ENCODE data around the gene ZC3H7B.
"Not testable (repeated sequence)": the region's sequence is repeated elsewhere in the genome, so short reads cannot be mapped to it uniquely, and the experiment has no call there.

Gene ZC3H7B

GRCh38 chr22:41394012-41394356 lies 92.7 kb downstream of the ZC3H7B start:
- Histone ChIP-seq H3K4me3 (ENCODE audit: low read length) (no peak overlapping the region), H3K27me3 (ENCODE audit: insufficient read depth, low read length) (no peaks in the 10 kb centered on the region), H3K36me3 (ENCODE audit: insufficient read depth, low read length) (peaks cover 42% of the 10 kb centered on the region), H3K4me1 (ENCODE audit: insufficient read depth, low read length) (no peaks in the 10 kb centered on the region), H2AFZ (ENCODE audit: low read depth, low read length) (no peak overlapping the region), H3K9me3 (ENCODE audit: low read length) (no peaks in the 10 kb centered on the region)

GRCh38 chr22:41395531-41396240 lies 94.4 kb downstream of the ZC3H7B start:
- Histone ChIP-seq H3K36me3 (ENCODE audit: insufficient read depth, low read length) (peaks cover 36% of the 10 kb centered on the region), H3K4me1 (ENCODE audit: insufficient read depth, low read length) (no peaks in the 10 kb centered on the region), H3K4me3 (ENCODE audit: low read length) (no peak overlapping the region), H3K9me3 (ENCODE audit: low read length) (no peaks in the 10 kb centered on the region), H2AFZ (ENCODE audit: low read depth, low read length) (no peak overlapping the region), H3K27me3 (ENCODE audit: insufficient read depth, low read length) (no peaks in the 10 kb centered on the region)

GRCh38 chr22:41397143-41397811 lies 96.0 kb downstream of the ZC3H7B start:
- Histone ChIP-seq H3K27me3 (ENCODE audit: insufficient read depth, low read length) (no peaks in the 10 kb centered on the region), H3K4me3 (ENCODE audit: low read length) (no peak overlapping the region), H3K9me3 (ENCODE audit: low read length) (no peaks in the 10 kb centered on the region), H3K36me3 (ENCODE audit: insufficient read depth, low read length) (peaks cover 32% of the 10 kb centered on the region), H2AFZ (ENCODE audit: low read depth, low read length) (no peak overlapping the region), H3K4me1 (ENCODE audit: insufficient read depth, low read length) (no peaks in the 10 kb centered on the region)

- H3K4me1 ChIP-seq (ENCODE audit: insufficient read depth, low read length), result no peaks in the 10 kb centered on the region
- H3K27me3 ChIP-seq (ENCODE audit: insufficient read depth, low read length), result no peaks in the 10 kb centered on the region
- no peaks in the 10 kb centered on the region for H3K9me3 ChIP-seq (ENCODE audit: low read length)
- H3K4me3 ChIP-seq (ENCODE audit: low read length), result no peak overlapping the region
- H2AFZ ChIP-seq (ENCODE audit: low read depth, low read length), result no peak overlapping the region
- peaks cover 32% of the 10 kb centered on the region for H3K36me3 ChIP-seq (ENCODE audit: insufficient read depth, low read length)
Measured at GRCh38 chr22:41398921-41399320, 97.6 kb downstream of the ZC3H7B start.

GRCh38 chr22:41401781-41402648 lies 100.7 kb downstream of the ZC3H7B start:
- H2AFZ ChIP-seq (ENCODE audit: low read depth, low read length), result no peak overlapping the region

GRCh38 chr22:41402851-41403250 lies 101.5 kb downstream of the ZC3H7B start:
- H2AFZ ChIP-seq (ENCODE audit: low read depth, low read length); H3K27me3 ChIP-seq (ENCODE audit: insufficient read depth, low read length); H3K4me1 ChIP-seq (ENCODE audit: insufficient read depth, low read length); H3K9me3 ChIP-seq (ENCODE audit: low read length); H3K4me3 ChIP-seq (ENCODE audit: low read length); H3K36me3 ChIP-seq (ENCODE audit: insufficient read depth, low read length): not testable (repeated sequence)

More at GRCh38 chr22:41401781-41402648, 100.7 kb downstream of the ZC3H7B start:
- Histone ChIP-seq H3K4me1 (ENCODE audit: insufficient read depth, low read length) (no peaks in the 10 kb centered on the region), H3K36me3 (ENCODE audit: insufficient read depth, low read length) (peaks cover 6% of the 10 kb centered on the region), H3K27me3 (ENCODE audit: insufficient read depth, low read length) (no peaks in the 10 kb centered on the region), H3K9me3 (ENCODE audit: low read length) (no peaks in the 10 kb centered on the region), H3K4me3 (ENCODE audit: low read length) (no peak overlapping the region)

- Histone ChIP-seq H3K4me3 (ENCODE audit: low read length) (no peak overlapping the region), H3K4me1 (ENCODE audit: insufficient read depth, low read length) (no peaks in the 10 kb centered on the region), H2AFZ (ENCODE audit: low read depth, low read length) (no peak overlapping the region), H3K9me3 (ENCODE audit: low read length) (no peaks in the 10 kb centered on the region), H3K36me3 (ENCODE audit: insufficient read depth, low read length) (peaks cover 2% of the 10 kb centered on the region), H3K27me3 (ENCODE audit: insufficient read depth, low read length) (no peaks in the 10 kb centered on the region)
Measured at GRCh38 chr22:41403532-41404318, 102.4 kb downstream of the ZC3H7B start.

- Histone ChIP-seq H3K4me3 (ENCODE audit: low read length) (no peak overlapping the region), H3K36me3 (ENCODE audit: insufficient read depth, low read length) (no peaks in the 10 kb centered on the region)
Measured at GRCh38 chr22:41405588-41405987, 104.3 kb downstream of the ZC3H7B start.

GRCh38 chr22:41406410-41406809 lies 105.1 kb downstream of the ZC3H7B start:
- H2AFZ ChIP-seq (ENCODE audit: low read depth, low read length), result no peak overlapping the region

More at GRCh38 chr22:41405588-41405987, 104.3 kb downstream of the ZC3H7B start:
- no peaks in the 10 kb centered on the region for H3K9me3 ChIP-seq (ENCODE audit: low read length)
- no peaks in the 10 kb centered on the region for H3K27me3 ChIP-seq (ENCODE audit: insufficient read depth, low read length)
- H2AFZ ChIP-seq (ENCODE audit: low read depth, low read length), result no peak overlapping the region
- H3K4me1 ChIP-seq (ENCODE audit: insufficient read depth, low read length), result no peaks in the 10 kb centered on the region

GRCh38 chr22:41407433-41407832 lies 106.1 kb downstream of the ZC3H7B start:
- no peak overlapping the region for H2AFZ ChIP-seq (ENCODE audit: low read depth, low read length)
- H3K4me1 ChIP-seq (ENCODE audit: insufficient read depth, low read length), result peaks cover 6% of the 10 kb centered on the region
- H3K27me3 ChIP-seq (ENCODE audit: insufficient read depth, low read length), result no peaks in the 10 kb centered on the region
- H3K4me3 ChIP-seq (ENCODE audit: low read length), result no peak overlapping the region
- H3K9me3 ChIP-seq (ENCODE audit: low read length), result no peaks in the 10 kb centered on the region
- no peaks in the 10 kb centered on the region for H3K36me3 ChIP-seq (ENCODE audit: insufficient read depth, low read length)

More at GRCh38 chr22:41406410-41406809, 105.1 kb downstream of the ZC3H7B start:
- H3K4me1 ChIP-seq (ENCODE audit: insufficient read depth, low read length), result peaks cover 2% of the 10 kb centered on the region
- no peaks in the 10 kb centered on the region for H3K36me3 ChIP-seq (ENCODE audit: insufficient read depth, low read length)
- no peaks in the 10 kb centered on the region for H3K9me3 ChIP-seq (ENCODE audit: low read length)
- no peak overlapping the region for H3K4me3 ChIP-seq (ENCODE audit: low read length)
- H3K27me3 ChIP-seq (ENCODE audit: insufficient read depth, low read length), result no peaks in the 10 kb centered on the region

GRCh38 chr22:41408665-41409064 lies 107.3 kb downstream of the ZC3H7B start:
- no peak overlapping the region for H3K4me3 ChIP-seq (ENCODE audit: low read length)
- H3K4me1 ChIP-seq (ENCODE audit: insufficient read depth, low read length), result peaks cover 6% of the 10 kb centered on the region
- H3K9me3 ChIP-seq (ENCODE audit: low read length), result no peaks in the 10 kb centered on the region
- H3K27me3 ChIP-seq (ENCODE audit: insufficient read depth, low read length), result no peaks in the 10 kb centered on the region
- H3K36me3 ChIP-seq (ENCODE audit: insufficient read depth, low read length), result no peaks in the 10 kb centered on the region
- no peak overlapping the region for H2AFZ ChIP-seq (ENCODE audit: low read depth, low read length)
